Measurements from ENCODE around the gene IL36RN. TPM values are rescaled to one million over a fixed set of nuclear protein-coding genes. Genes with fewer than 3 reads are reported as not detected.

IL36RN gene
- total and polyA plus RNA-seq, 9 donors = not detected

GRCh38 chr2:113012436-113013335, 46.3 kb upstream of the IL36RN start:
- intact Hi-C loops (cut with DNase I) = no loop called here
- H3K4me1 ChIP-seq (ENCODE audit: insufficient read depth) = no peaks in the 10 kb centered on the region
- no peak for DNase-seq

GRCh38 chr2:113013336-113013661, 45.7 kb upstream of the IL36RN start:
- no peak for DNase-seq

More at GRCh38 chr2:113012436-113013335, 46.3 kb upstream of the IL36RN start:
- no peaks in the 10 kb centered on the region for H3K27me3 ChIP-seq
- no peaks in the 10 kb centered on the region for H3K9me3 ChIP-seq
- no peak overlapping the region for H3K27ac ChIP-seq
- WGBS, 3 donors = 64 to 72% (median 67%) methylated on average over 8 of the region's 8 CpGs
- no peak overlapping the region for H3K4me3 ChIP-seq
- no peaks in the 10 kb centered on the region for H3K36me3 ChIP-seq
- TF ChIP-seq CTCF (IDR thresholded peaks at IDR 0.05) = no peak
- TF ChIP-seq POLR2A (IDR thresholded peaks at IDR 0.05) = no peak
- no peak for TF ChIP-seq EP300 (IDR thresholded peaks at IDR 0.05)

GRCh38 chr2:113014067-113014466, 44.9 kb upstream of the IL36RN start:
- no peaks in the 10 kb centered on the region for H3K4me1 ChIP-seq (ENCODE audit: insufficient read depth)
- H3K4me3 ChIP-seq = no peak overlapping the region
- intact Hi-C loops (cut with DNase I) = no loop called here
- H3K27ac ChIP-seq = no peak overlapping the region
- DNase-seq = no peak
- no peaks in the 10 kb centered on the region for H3K9me3 ChIP-seq
- 86 to 96% (median 95%) methylated on average over 2 of the region's 2 CpGs for WGBS, 3 donors
- H3K36me3 ChIP-seq = no peaks in the 10 kb centered on the region
- no peaks in the 10 kb centered on the region for H3K27me3 ChIP-seq
- TF ChIP-seq POLR2A (IDR thresholded peaks at IDR 0.05) (no peak), CTCF (IDR thresholded peaks at IDR 0.05) (no peak), EP300 (IDR thresholded peaks at IDR 0.05) (no peak)

More at GRCh38 chr2:113013336-113013661, 45.7 kb upstream of the IL36RN start:
- intact Hi-C loops (cut with DNase I) = no loop called here
- Histone ChIP-seq H3K4me3 (no peak overlapping the region), H3K9me3 (no peaks in the 10 kb centered on the region), H3K4me1 (ENCODE audit: insufficient read depth) (no peaks in the 10 kb centered on the region), H3K27ac (no peak overlapping the region), H3K27me3 (no peaks in the 10 kb centered on the region), H3K36me3 (no peaks in the 10 kb centered on the region)
- no peak for TF ChIP-seq POLR2A (IDR thresholded peaks at IDR 0.05)
- no peak for TF ChIP-seq CTCF (IDR thresholded peaks at IDR 0.05)
- no peak for TF ChIP-seq EP300 (IDR thresholded peaks at IDR 0.05)
- 67 to 73% (median 72%) methylated on average over 3 of the region's 3 CpGs for WGBS, 3 donors

GRCh38 chr2:113015042-113015441, 44.0 kb upstream of the IL36RN start:
- 52 to 71% (median 57%) methylated on average over 1 of the region's 1 CpG for WGBS, 3 donors
- H3K4me1 ChIP-seq (ENCODE audit: insufficient read depth) = no peaks in the 10 kb centered on the region
- TF ChIP-seq POLR2A (IDR thresholded peaks at IDR 0.05) = no peak
- no peak for TF ChIP-seq CTCF (IDR thresholded peaks at IDR 0.05)
- TF ChIP-seq EP300 (IDR thresholded peaks at IDR 0.05) = no peak
- intact Hi-C loops (cut with DNase I) = no loop called here
- H3K36me3 ChIP-seq = no peaks in the 10 kb centered on the region
- H3K4me3 ChIP-seq = no peak overlapping the region
- H3K27me3 ChIP-seq = no peaks in the 10 kb centered on the region
- no peak overlapping the region for H3K27ac ChIP-seq
- no peaks in the 10 kb centered on the region for H3K9me3 ChIP-seq
- no peak for DNase-seq

All from ovary (tissue), 9 donors.